OCI-LY3 (cell line): ENCODE measurements around the gene CNPY1.

Source experiments
- H2AFZ ChIP-seq: fragments of 200-600, 300-600 bp; shearing (Covaris generic); 2 replicates; pipeline ENCODE4 v1.6.0; 2014; ENCODE audit warnings: antibody characterized with exemption, low read depth, low read length
- H3K27ac ChIP-seq: fragments of 200-600, 300-600 bp; sonication (generic); 2 replicates; pipeline ENCODE4 v1.5.1; 2014; ENCODE audit warnings: mild to moderate bottlenecking, low read length, moderate library complexity, mixed read lengths
- H3K27me3 ChIP-seq: fragments of 200-600, 300-600 bp; sonication (generic); 2 replicates; pipeline ENCODE4 v1.6.1; 2014; ENCODE audit warnings: low read depth, low read length, mixed read lengths
- H3K36me3 ChIP-seq: fragments of 200-600, 300-600 bp; sonication (generic); replicated peaks from 2 replicates; pipeline ENCODE3; 2014; ENCODE audit warnings: low read depth, low read length, mixed read lengths
- H3K4me1 ChIP-seq: fragments of 300-600, 200-600 bp; sonication (generic); 2 replicates; pipeline ENCODE4 v1.6.1; 2014; ENCODE audit warnings: low read length, mixed read lengths
- H3K4me2 ChIP-seq: fragments of 200-600, 300-600 bp; sonication (generic); 2 replicates; pipeline ENCODE4 v1.6.1; 2014; ENCODE audit warnings: low read length, mixed read lengths
- H3K4me3 ChIP-seq: fragments of 300-600, 200-600 bp; sonication (generic); 2 replicates; pipeline ENCODE4 v1.5.1; 2014; ENCODE audit warnings: antibody characterized with exemption, mild to moderate bottlenecking, low read length, moderate library complexity
- H3K79me2 ChIP-seq: fragments of 300-600, 200-600 bp; shearing (Covaris generic); 2 replicates; pipeline ENCODE4 v1.6.1; 2014; ENCODE audit warnings: mild to moderate bottlenecking, low read length, mixed read lengths
- H3K9ac ChIP-seq: fragments of 300-600, 200-600 bp; shearing (Covaris generic); 2 replicates; pipeline ENCODE4 v1.6.0; 2014; ENCODE audit warnings: mild to moderate bottlenecking, low read length, moderate library complexity
- H3K9me3 ChIP-seq: fragments of 200-600, 300-600 bp; shearing (Covaris generic); 2 replicates; pipeline ENCODE4 v1.6.1; 2014; ENCODE audit warnings: low read length, mixed read lengths; ENCODE audit not compliant: insufficient read depth
- H4K20me1 ChIP-seq: fragments of 200-600, 300-600 bp; sonication (generic); 2 replicates; pipeline ENCODE4 v1.6.1; 2016; ENCODE audit warnings: low read length, mixed read lengths; ENCODE audit not compliant: insufficient read depth
- EZH2phosphoT487 ChIP-seq: fragments of 200-600 bp; shearing (Covaris generic); IDR thresholded peaks from 2 replicates; pipeline ENCODE4 v1.6.1; 2018; ENCODE audit warnings: antibody characterized with exemption, mixed run types, low read depth
- TF ChIP-seq, protein P1 (sequence below): fragments of 200-600, 300-600 bp; sonication (generic); IDR thresholded peaks from 2 replicates; pipeline ENCODE4 v1.5.1; 2014; ENCODE audit warnings: antibody characterized with exemption, low read length, low read depth

The CNPY1 gene

DNA sequence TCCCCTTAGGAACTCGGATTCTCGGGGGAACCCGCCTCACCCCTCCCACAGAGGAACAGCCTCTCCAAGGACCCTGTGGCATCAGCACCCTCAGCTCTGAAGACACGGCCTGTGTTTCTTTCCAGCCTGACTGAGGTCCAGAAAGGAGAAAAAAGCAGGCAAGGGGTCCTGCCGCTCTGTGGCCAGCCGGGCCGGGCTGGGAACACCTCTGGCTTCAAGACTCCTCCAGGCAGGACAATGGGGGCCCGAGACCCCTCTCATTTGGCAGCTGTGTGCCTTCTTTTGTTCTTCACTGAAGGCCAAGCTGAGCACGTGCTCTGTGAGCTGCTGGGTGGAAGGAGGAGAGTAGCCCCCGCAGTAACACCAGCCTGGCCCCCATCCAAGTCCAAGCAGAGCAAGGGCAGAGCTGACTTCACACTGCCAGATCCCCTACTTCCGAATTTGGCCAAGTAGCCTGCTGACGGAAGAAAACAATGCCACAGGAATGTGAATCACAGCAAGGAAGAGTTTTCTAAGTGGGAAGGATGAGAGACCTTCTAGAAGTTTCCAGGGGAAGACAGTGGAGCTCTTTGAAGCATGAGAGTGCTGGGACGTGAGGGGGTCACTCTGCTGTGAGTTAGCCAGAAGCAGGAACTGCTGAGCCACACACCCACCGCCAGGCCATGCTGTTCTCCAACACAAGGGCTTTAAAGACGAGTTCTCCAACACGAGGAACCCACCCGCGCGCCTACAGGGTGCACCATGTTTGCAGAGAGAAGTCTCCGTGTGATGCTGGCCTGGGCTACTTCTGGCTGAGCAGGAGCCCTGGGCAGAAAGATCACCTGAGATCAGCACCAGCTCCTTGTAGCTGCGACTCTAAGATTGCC is 3.1 kb downstream of the CNPY1 start:
- Histone ChIP-seq H2AFZ (no peak overlapping the region), H3K4me1 (no peaks in the 10 kb centered on the region), H3K79me2 (no peaks in the 10 kb centered on the region), H4K20me1 (no peaks in the 10 kb centered on the region), H3K27me3 (peaks cover 20% of the 10 kb centered on the region), H3K4me2 (no peak overlapping the region), H3K27ac (no peak overlapping the region), H3K36me3 (no peaks in the 10 kb centered on the region), H3K4me3 (no peak overlapping the region), H3K9ac (no peak overlapping the region), H3K9me3 (no peaks in the 10 kb centered on the region)
- TF ChIP-seq, protein P1, sequence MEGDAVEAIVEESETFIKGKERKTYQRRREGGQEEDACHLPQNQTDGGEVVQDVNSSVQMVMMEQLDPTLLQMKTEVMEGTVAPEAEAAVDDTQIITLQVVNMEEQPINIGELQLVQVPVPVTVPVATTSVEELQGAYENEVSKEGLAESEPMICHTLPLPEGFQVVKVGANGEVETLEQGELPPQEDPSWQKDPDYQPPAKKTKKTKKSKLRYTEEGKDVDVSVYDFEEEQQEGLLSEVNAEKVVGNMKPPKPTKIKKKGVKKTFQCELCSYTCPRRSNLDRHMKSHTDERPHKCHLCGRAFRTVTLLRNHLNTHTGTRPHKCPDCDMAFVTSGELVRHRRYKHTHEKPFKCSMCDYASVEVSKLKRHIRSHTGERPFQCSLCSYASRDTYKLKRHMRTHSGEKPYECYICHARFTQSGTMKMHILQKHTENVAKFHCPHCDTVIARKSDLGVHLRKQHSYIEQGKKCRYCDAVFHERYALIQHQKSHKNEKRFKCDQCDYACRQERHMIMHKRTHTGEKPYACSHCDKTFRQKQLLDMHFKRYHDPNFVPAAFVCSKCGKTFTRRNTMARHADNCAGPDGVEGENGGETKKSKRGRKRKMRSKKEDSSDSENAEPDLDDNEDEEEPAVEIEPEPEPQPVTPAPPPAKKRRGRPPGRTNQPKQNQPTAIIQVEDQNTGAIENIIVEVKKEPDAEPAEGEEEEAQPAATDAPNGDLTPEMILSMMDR, result no peak

DNA sequence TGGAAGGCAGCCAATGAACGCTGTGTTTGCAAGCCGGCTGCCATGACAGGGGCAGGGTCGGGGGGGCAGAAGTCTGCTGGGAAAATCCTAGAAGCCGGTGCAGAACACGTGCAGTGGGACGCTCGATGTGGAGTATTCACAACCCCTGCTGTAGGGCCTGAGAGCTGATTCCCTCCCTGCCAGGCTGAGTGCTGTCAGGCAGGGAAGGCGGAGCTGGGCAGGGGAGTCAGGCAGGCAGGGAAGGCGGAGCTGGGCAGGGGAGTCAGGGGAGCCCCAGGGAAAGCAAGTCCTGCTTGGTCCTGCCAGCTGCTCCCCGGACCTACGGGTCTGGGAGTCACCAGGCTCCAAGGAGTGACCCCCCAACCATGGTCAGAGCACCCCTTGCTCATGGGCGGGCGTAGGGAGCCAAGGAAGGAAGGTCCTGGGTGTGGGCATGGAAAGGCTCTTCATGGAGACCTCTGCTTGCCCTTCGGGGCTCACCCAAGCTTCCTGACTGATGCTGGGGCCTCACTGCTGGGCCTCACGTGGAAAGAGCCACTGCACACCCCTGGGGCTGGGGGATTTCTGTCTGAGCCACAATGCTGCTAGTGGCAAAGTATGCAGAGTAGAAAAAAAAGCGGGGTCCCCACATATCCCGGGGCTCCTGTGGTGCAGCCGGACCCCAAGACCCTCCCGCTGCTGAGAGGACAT is 4.2 kb downstream of the CNPY1 start:
- H3K27me3 ChIP-seq, result peaks cover 20% of the 10 kb centered on the region
- TF ChIP-seq EZH2phosphoT487, result no peak
- TF ChIP-seq, protein P1, result no peak
- no peak overlapping the region for H3K4me3 ChIP-seq
- no peaks in the 10 kb centered on the region for H3K36me3 ChIP-seq
- H3K27ac ChIP-seq, result no peak overlapping the region
- H3K79me2 ChIP-seq, result no peaks in the 10 kb centered on the region
- no peak overlapping the region for H3K4me2 ChIP-seq
- no peaks in the 10 kb centered on the region for H3K9me3 ChIP-seq
- no peaks in the 10 kb centered on the region for H4K20me1 ChIP-seq
- H3K4me1 ChIP-seq, result no peaks in the 10 kb centered on the region
- no peak overlapping the region for H2AFZ ChIP-seq
- no peak overlapping the region for H3K9ac ChIP-seq

DNA sequence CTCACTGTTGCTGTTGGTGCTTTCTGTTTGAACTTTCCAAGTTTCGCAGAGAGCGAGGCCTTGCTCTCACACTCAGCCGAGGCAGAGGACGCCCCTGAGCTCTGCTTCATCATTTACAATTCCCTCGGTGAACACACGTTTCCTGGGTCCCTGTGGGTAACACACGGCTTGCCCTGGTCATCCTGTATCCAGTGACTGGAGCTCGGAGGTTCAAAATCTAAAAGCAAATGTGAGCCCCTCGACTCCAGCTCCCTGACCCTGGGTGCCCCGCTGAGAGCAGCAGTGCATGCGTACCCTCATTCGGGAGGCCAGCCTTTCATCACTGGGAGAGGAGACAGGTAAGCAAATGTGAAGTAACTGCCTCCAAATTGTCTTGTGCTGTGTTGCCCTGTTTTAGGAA is 5.8 kb downstream of the CNPY1 start:
- H4K20me1 ChIP-seq, result no peaks in the 10 kb centered on the region
- no peaks in the 10 kb centered on the region for H3K79me2 ChIP-seq
- no peak overlapping the region for H3K4me2 ChIP-seq
- peaks cover 31% of the 10 kb centered on the region for H3K27me3 ChIP-seq
- no peak overlapping the region for H3K27ac ChIP-seq
- no peaks in the 10 kb centered on the region for H3K36me3 ChIP-seq
- TF ChIP-seq EZH2phosphoT487, result no peak
- TF ChIP-seq, protein P1, result no peak
- H3K9ac ChIP-seq, result no peak overlapping the region
- H3K4me1 ChIP-seq, result no peaks in the 10 kb centered on the region
- H3K9me3 ChIP-seq, result no peaks in the 10 kb centered on the region
- H3K4me3 ChIP-seq, result no peak overlapping the region
- H2AFZ ChIP-seq, result no peak overlapping the region

DNA sequence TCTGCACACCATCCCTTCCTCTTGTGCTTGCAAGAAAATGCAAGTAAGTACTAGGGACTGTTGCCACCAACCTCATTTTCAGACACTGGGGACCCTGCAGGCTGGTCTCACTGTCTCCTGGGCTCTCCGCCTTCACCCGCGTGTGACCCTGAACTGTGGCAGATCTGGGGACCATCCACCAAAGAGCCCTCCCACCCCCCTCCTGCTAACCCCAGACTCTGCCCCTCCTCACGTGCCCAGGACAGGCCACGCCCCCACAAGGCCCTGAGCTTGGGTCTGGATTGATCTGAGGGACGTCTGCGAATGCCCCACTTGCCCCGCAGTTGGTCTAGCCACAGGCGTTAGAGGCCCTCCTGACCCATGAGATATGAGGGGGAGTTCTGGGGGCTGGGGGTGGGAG is 8.1 kb downstream of the CNPY1 start:
- TF ChIP-seq EZH2phosphoT487, result no peak

More for the DNA sequence above, 8.1 kb downstream of the CNPY1 start:
- H2AFZ ChIP-seq, result no peak overlapping the region
- H3K27me3 ChIP-seq, result peaks cover 45% of the 10 kb centered on the region
- H3K9me3 ChIP-seq, result no peaks in the 10 kb centered on the region
- no peak overlapping the region for H3K4me2 ChIP-seq
- H3K4me3 ChIP-seq, result no peak overlapping the region
- no peaks in the 10 kb centered on the region for H3K4me1 ChIP-seq
- no peaks in the 10 kb centered on the region for H3K36me3 ChIP-seq
- no peaks in the 10 kb centered on the region for H3K79me2 ChIP-seq
- no peak overlapping the region for H3K27ac ChIP-seq
- no peak overlapping the region for H3K9ac ChIP-seq
- H4K20me1 ChIP-seq, result no peaks in the 10 kb centered on the region
